HEK293 (cell line): Measurements from ENCODE around the gene PACRG.

Experiments used
- ZBTB1 ChIP-seq: fragments of 450-650 bp; formaldehyde crosslinking; IDR thresholded peaks from 2 replicates; pipeline ENCODE4 v1.5.1; 2016; ENCODE audit warnings: missing biosample characterization, missing genetic modification characterization
- ZBTB21 ChIP-seq: fragments of 450-650 bp; formaldehyde crosslinking; IDR thresholded peaks from 2 replicates; pipeline ENCODE4 v1.5.1; 2017; ENCODE audit warnings: missing biosample characterization, missing genetic modification characterization
- ZNF146 ChIP-seq: fragments of 450-650 bp; formaldehyde crosslinking; IDR thresholded peaks from 2 replicates; pipeline ENCODE4 v1.5.1; 2016; ENCODE audit warnings: missing biosample characterization, missing genetic modification characterization
- ZNF23 ChIP-seq: fragments of 450-650 bp; formaldehyde crosslinking; IDR thresholded peaks from 2 replicates; pipeline ENCODE4 v1.5.1; 2016; ENCODE audit warnings: missing biosample characterization, missing genetic modification characterization, borderline replicate concordance
- TF ChIP-seq, protein P1 (sequence below): fragments of 450-650 bp; formaldehyde crosslinking; IDR thresholded peaks from 2 replicates; pipeline ENCODE4 v1.5.1; 2016; ENCODE audit warnings: missing biosample characterization, missing genetic modification characterization
- TF ChIP-seq, protein P2 (sequence below): fragments of 450-650 bp; IDR thresholded peaks from 2 replicates; pipeline ENCODE4 v1.5.1; 2018; ENCODE audit warnings: missing biosample characterization, mild to moderate bottlenecking, missing genetic modification characterization
- TF ChIP-seq, protein P3 (sequence below): fragments of 450-650 bp; formaldehyde crosslinking; IDR thresholded peaks from 2 replicates; pipeline ENCODE4 v1.5.1; 2017; ENCODE audit warnings: missing biosample characterization, missing genetic modification characterization
- TF ChIP-seq, protein P4 (sequence below): sonication (generic); formaldehyde crosslinking; IDR thresholded peaks from 2 replicates; pipeline ENCODE4 v1.8.1; 2022; ENCODE audit warnings: mild to moderate bottlenecking, moderate library complexity, missing genetic modification reagents

DNA sequence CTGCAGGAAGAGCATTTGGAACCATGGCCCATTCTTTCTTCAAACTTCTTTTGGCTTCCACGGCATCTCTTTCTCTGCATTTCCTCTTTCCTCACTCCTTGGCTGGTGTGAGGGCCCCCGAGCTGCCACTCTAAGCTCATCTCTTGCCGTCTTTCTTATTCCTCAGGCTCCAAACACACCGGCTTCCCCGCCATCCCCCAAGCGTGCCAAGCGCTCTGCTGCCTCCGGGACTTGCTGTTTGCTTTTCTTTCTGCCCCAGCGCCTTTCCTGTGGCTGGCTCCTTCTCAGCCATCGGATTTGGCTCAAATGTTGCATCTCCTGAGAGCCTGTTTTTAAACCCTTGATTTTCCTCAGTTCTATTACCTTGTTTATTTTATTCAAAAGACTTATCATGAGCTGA, 172.7 kb downstream of the PACRG start:
- no peak for TF ChIP-seq ZNF146 (tag by site-specific recombination)
- no peak for TF ChIP-seq ZBTB21 (tag by site-specific recombination)
- TF ChIP-seq ZNF23 (tag by site-specific recombination), result no peak
- TF ChIP-seq, protein P1, sequence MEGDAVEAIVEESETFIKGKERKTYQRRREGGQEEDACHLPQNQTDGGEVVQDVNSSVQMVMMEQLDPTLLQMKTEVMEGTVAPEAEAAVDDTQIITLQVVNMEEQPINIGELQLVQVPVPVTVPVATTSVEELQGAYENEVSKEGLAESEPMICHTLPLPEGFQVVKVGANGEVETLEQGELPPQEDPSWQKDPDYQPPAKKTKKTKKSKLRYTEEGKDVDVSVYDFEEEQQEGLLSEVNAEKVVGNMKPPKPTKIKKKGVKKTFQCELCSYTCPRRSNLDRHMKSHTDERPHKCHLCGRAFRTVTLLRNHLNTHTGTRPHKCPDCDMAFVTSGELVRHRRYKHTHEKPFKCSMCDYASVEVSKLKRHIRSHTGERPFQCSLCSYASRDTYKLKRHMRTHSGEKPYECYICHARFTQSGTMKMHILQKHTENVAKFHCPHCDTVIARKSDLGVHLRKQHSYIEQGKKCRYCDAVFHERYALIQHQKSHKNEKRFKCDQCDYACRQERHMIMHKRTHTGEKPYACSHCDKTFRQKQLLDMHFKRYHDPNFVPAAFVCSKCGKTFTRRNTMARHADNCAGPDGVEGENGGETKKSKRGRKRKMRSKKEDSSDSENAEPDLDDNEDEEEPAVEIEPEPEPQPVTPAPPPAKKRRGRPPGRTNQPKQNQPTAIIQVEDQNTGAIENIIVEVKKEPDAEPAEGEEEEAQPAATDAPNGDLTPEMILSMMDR, result no peak
- TF ChIP-seq, protein P2, sequence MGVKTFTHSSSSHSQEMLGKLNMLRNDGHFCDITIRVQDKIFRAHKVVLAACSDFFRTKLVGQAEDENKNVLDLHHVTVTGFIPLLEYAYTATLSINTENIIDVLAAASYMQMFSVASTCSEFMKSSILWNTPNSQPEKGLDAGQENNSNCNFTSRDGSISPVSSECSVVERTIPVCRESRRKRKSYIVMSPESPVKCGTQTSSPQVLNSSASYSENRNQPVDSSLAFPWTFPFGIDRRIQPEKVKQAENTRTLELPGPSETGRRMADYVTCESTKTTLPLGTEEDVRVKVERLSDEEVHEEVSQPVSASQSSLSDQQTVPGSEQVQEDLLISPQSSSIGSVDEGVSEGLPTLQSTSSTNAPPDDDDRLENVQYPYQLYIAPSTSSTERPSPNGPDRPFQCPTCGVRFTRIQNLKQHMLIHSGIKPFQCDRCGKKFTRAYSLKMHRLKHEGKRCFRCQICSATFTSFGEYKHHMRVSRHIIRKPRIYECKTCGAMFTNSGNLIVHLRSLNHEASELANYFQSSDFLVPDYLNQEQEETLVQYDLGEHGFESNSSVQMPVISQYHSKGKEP (tag by site-specific recombination), result no peak
- no peak for TF ChIP-seq ZBTB1 (tag by site-specific recombination)
- TF ChIP-seq, protein P3, sequence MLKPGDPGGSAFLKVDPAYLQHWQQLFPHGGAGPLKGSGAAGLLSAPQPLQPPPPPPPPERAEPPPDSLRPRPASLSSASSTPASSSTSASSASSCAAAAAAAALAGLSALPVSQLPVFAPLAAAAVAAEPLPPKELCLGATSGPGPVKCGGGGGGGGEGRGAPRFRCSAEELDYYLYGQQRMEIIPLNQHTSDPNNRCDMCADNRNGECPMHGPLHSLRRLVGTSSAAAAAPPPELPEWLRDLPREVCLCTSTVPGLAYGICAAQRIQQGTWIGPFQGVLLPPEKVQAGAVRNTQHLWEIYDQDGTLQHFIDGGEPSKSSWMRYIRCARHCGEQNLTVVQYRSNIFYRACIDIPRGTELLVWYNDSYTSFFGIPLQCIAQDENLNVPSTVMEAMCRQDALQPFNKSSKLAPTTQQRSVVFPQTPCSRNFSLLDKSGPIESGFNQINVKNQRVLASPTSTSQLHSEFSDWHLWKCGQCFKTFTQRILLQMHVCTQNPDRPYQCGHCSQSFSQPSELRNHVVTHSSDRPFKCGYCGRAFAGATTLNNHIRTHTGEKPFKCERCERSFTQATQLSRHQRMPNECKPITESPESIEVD, result no peak
- TF ChIP-seq, protein P4, sequence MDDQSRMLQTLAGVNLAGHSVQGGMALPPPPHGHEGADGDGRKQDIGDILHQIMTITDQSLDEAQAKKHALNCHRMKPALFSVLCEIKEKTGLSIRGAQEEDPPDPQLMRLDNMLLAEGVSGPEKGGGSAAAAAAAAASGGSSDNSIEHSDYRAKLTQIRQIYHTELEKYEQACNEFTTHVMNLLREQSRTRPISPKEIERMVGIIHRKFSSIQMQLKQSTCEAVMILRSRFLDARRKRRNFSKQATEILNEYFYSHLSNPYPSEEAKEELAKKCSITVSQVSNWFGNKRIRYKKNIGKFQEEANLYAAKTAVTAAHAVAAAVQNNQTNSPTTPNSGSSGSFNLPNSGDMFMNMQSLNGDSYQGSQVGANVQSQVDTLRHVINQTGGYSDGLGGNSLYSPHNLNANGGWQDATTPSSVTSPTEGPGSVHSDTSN (CRISPR knock-in tag), result no peak
